Astrocyte (in vitro differentiated cells and primary cell): ENCODE results near the gene NWD2. TPM values are rescaled to one million over a fixed set of nuclear protein-coding genes. Genes with fewer than 3 reads are reported as not detected.

Experiments
- DNase-seq: peaks from one replicate; pipeline ENCODE4 v3.0.0-alpha.2; 2010; ENCODE audit warnings: low read depth
- FAIRE-seq: peaks from 2 replicates; lab custom pipeline; 2011; peaks lifted over from hg19 to GRCh38; lab: Jason Lieb, UNC
- H2AFZ ChIP-seq: 2 replicates; pipeline ENCODE4 v1.6.0; 2012; ENCODE audit warnings: low read depth, low read length, inconsistent platforms
- H3K27ac ChIP-seq: 2 replicates; pipeline ENCODE4 v1.5.1; 2011; ENCODE audit warnings: low read depth, low read length, inconsistent platforms
- H3K27me3 ChIP-seq: 2 replicates; pipeline ENCODE4 v1.6.0; 2011; ENCODE audit warnings: low read length, inconsistent platforms; ENCODE audit not compliant: insufficient read depth
- H3K36me3 ChIP-seq: 2 replicates; pipeline ENCODE4 v1.5.1; 2011; ENCODE audit warnings: low read length, inconsistent platforms; ENCODE audit not compliant: insufficient read depth
- H3K4me1 ChIP-seq: 2 replicates; pipeline ENCODE4 v1.5.1; 2011; ENCODE audit warnings: low read length, inconsistent platforms; ENCODE audit not compliant: insufficient read depth
- H3K4me2 ChIP-seq: 2 replicates; pipeline ENCODE4 v1.6.0; 2012; ENCODE audit warnings: low read length, inconsistent platforms
- H3K4me3 ChIP-seq: 2 replicates; pipeline ENCODE4 v1.5.1; 2011; ENCODE audit warnings: low read depth, mild to moderate bottlenecking, low read length, inconsistent platforms; ENCODE audit not compliant: insufficient read depth
- H3K79me2 ChIP-seq: 2 replicates; pipeline ENCODE4 v1.6.0; 2012; ENCODE audit warnings: mild to moderate bottlenecking, low read length, inconsistent platforms; ENCODE audit not compliant: insufficient read depth
- H3K9ac ChIP-seq: 2 replicates; pipeline ENCODE4 v1.6.0; 2012; ENCODE audit warnings: mild to moderate bottlenecking, low read length, inconsistent platforms
- H3K9me3 ChIP-seq: 2 replicates; pipeline ENCODE4 v1.5.1; 2012; ENCODE audit warnings: low read depth, mild to moderate bottlenecking, low read length, inconsistent platforms; ENCODE audit not compliant: insufficient read depth
- H4K20me1 ChIP-seq: 2 replicates; pipeline ENCODE4 v1.6.0; 2012; ENCODE audit warnings: low read length, inconsistent platforms; ENCODE audit not compliant: insufficient read depth
- H3K27ac Mint-ChIP-seq: one replicate; pipeline ENCODE4 v1.8.0; 2021; ENCODE audit warnings: mild to moderate bottlenecking, mixed read lengths; ENCODE audit not compliant: unreplicated experiment
- H3K27me3 Mint-ChIP-seq: one replicate; pipeline ENCODE4 v1.8.0; 2021; ENCODE audit warnings: low read depth, mixed read lengths; ENCODE audit not compliant: unreplicated experiment
- H3K36me3 Mint-ChIP-seq: one replicate; pipeline ENCODE4 v1.8.0; 2021; ENCODE audit warnings: low read depth, mixed read lengths; ENCODE audit not compliant: unreplicated experiment
- H3K4me1 Mint-ChIP-seq: one replicate; pipeline ENCODE4 v1.8.0; 2021; ENCODE audit warnings: low read depth, mixed read lengths; ENCODE audit not compliant: unreplicated experiment
- H3K4me3 Mint-ChIP-seq: one replicate; pipeline ENCODE4 v1.8.0; 2021; ENCODE audit warnings: mild to moderate bottlenecking, moderate library complexity, mixed read lengths; ENCODE audit not compliant: unreplicated experiment
- H3K9me3 Mint-ChIP-seq: one replicate; pipeline ENCODE4 v1.8.0; 2021; ENCODE audit warnings: mild to moderate bottlenecking, mixed read lengths; ENCODE audit not compliant: unreplicated experiment
- CTCF ChIP-seq: IDR thresholded peaks from 2 replicates; pipeline ENCODE4 v1.5.1; 2011; ENCODE audit warnings: low read depth, mild to moderate bottlenecking, inconsistent platforms, low read length, moderate library complexity; ENCODE audit not compliant: insufficient read depth
- EZH2 ChIP-seq: IDR thresholded peaks from 2 replicates; pipeline ENCODE4 v1.6.1; 2012; ENCODE audit warnings: mild to moderate bottlenecking, low read length, inconsistent platforms; ENCODE audit not compliant: insufficient read depth
- total RNA-seq: library from RNA; stranded (reverse); gene quantifications from 2 replicates; pipeline ENCODE4 v1.2.1, GENCODE V29; 2021

The NWD2 gene
- total RNA-seq, 1 donor from 2014 or later = not detected

- H3K4me3 ChIP-seq = no peak overlapping the region
- Mint-ChIP-seq H3K27me3 (peaks cover 16% of the 10 kb centered on the region), H3K9me3 (peaks cover 8% of the 10 kb centered on the region), H3K36me3 (no peaks in the 10 kb centered on the region), H3K4me1 (no peaks in the 10 kb centered on the region), H3K27ac (no peak overlapping the region), H3K4me3 (no peak overlapping the region)
- no peak overlapping the region for H2AFZ ChIP-seq
- no peak overlapping the region for H3K27ac ChIP-seq
- H3K79me2 ChIP-seq = no peaks in the 10 kb centered on the region
- H3K4me2 ChIP-seq = no peak overlapping the region
- DNase-seq (no peak), FAIRE-seq (no peak)
- no peaks in the 10 kb centered on the region for H3K4me1 ChIP-seq
- peaks cover 4% of the 10 kb centered on the region for H3K27me3 ChIP-seq
- no peaks in the 10 kb centered on the region for H3K36me3 ChIP-seq
- no peak for TF ChIP-seq CTCF
- no peak for TF ChIP-seq EZH2
- no peak overlapping the region for H3K9ac ChIP-seq
- no peaks in the 10 kb centered on the region for H4K20me1 ChIP-seq
- H3K9me3 ChIP-seq = no peaks in the 10 kb centered on the region
Observed at GRCh38 chr4:37461801-37462200, 217.3 kb downstream of the NWD2 start.

- Histone ChIP-seq H3K27me3 (peaks cover 4% of the 10 kb centered on the region), H3K9ac (no peak overlapping the region), H3K4me1 (no peaks in the 10 kb centered on the region), H3K27ac (no peak overlapping the region), H2AFZ (no peak overlapping the region), H3K9me3 (no peaks in the 10 kb centered on the region), H3K4me2 (no peak overlapping the region), H3K79me2 (no peaks in the 10 kb centered on the region), H4K20me1 (no peaks in the 10 kb centered on the region), H3K36me3 (no peaks in the 10 kb centered on the region), H3K4me3 (no peak overlapping the region)
- no peak for FAIRE-seq
- peaks cover 14% of the 10 kb centered on the region for H3K27me3 Mint-ChIP-seq
- no peak overlapping the region for H3K4me3 Mint-ChIP-seq
- no peaks in the 10 kb centered on the region for H3K4me1 Mint-ChIP-seq
- TF ChIP-seq EZH2 (no peak), CTCF (no peak)
- no peaks in the 10 kb centered on the region for H3K36me3 Mint-ChIP-seq
- peaks cover 8% of the 10 kb centered on the region for H3K9me3 Mint-ChIP-seq
- DNase-seq = no peak
- H3K27ac Mint-ChIP-seq = no peak overlapping the region
Observed at GRCh38 chr4:37463033-37463856, 218.7 kb downstream of the NWD2 start.
